SU-DHL-6 (cell line): Measurements from ENCODE around the gene HDAC10.

Experiments used
- CTCF ChIP-seq: fragments of 200-600 bp; sonication (generic); IDR thresholded peaks from one replicate; pipeline ENCODE4 v1.5.1; 2017; ENCODE audit warnings: antibody characterized with exemption, mild to moderate bottlenecking, low read length, moderate library complexity; ENCODE audit not compliant: insufficient read depth, poor library complexity, severe bottlenecking
- EZH2phosphoT487 ChIP-seq: fragments of 200-600 bp; sonication (generic), shearing (Covaris generic); conservative IDR thresholded peaks from 2 replicates; pipeline ENCODE4 v1.6.1; 2018; ENCODE audit warnings: mild to moderate bottlenecking, antibody characterized with exemption, low read length, moderate library complexity, mixed read lengths

GRCh38 chr22:50207383-50208140 is 43.5 kb downstream of the HDAC10 start:
- TF ChIP-seq CTCF: no peak
- no peak for TF ChIP-seq EZH2phosphoT487
